Calu3 (cell line): ENCODE data around the gene HAS3. TPM values are rescaled to one million over a fixed set of nuclear protein-coding genes. Genes with fewer than 3 reads are reported as not detected.
A peak's percentile ranks its signal among the peaks of the same experiment; 100 is the strongest.

Experiments
- BruUV-seq: library from RNA; stranded (reverse); fragments of 400-500 nt; replicated peaks from 2 replicates; lab custom pipeline; 2021; lab: Mats Ljungman, UMichigan
- CTCF ChIA-PET: fragments of 300-600 bp; sonication (Branson Sonifier 250); formaldehyde crosslinking; loops from one replicate; lab custom pipeline; 2022; ENCODE audit warnings: antibody characterized with exemption; lab: Charles Lee
- DNase-seq: peaks from one replicate; pipeline ENCODE4 v3.0.0; 2022
- H3K27ac Mint-ChIP-seq: one replicate; pipeline ENCODE4 v1.8.0; 2022; ENCODE audit warnings: mixed read lengths; ENCODE audit not compliant: unreplicated experiment
- H3K27me3 Mint-ChIP-seq: one replicate; pipeline ENCODE4 v1.8.0; 2022; ENCODE audit warnings: mixed read lengths; ENCODE audit not compliant: unreplicated experiment
- H3K36me3 Mint-ChIP-seq: one replicate; pipeline ENCODE4 v1.8.0; 2022; ENCODE audit warnings: mild to moderate bottlenecking, moderate library complexity, mixed read lengths; ENCODE audit not compliant: insufficient read depth, unreplicated experiment
- H3K4me1 Mint-ChIP-seq: one replicate; pipeline ENCODE4 v1.8.0; 2022; ENCODE audit warnings: mild to moderate bottlenecking, low read depth, mixed read lengths; ENCODE audit not compliant: unreplicated experiment
- H3K4me3 Mint-ChIP-seq: one replicate; pipeline ENCODE4 v1.8.0; 2022; ENCODE audit warnings: mild to moderate bottlenecking, low read depth, moderate library complexity, mixed read lengths; ENCODE audit not compliant: unreplicated experiment
- H3K9me3 Mint-ChIP-seq: one replicate; pipeline ENCODE4 v1.8.0; 2022; ENCODE audit warnings: low read depth, mixed read lengths; ENCODE audit not compliant: unreplicated experiment
- CTCF ChIP-seq: fragments of 200-600 bp; IDR thresholded peaks from one replicate; pipeline ENCODE4 v1.8.0; 2022; ENCODE audit warnings: antibody characterized with exemption; ENCODE audit not compliant: unreplicated experiment
- intact Hi-C: fragments of 100-400 bp; cut with micrococcal nuclease; formaldehyde crosslinking; loops from one replicate; pipeline ENCODE4 v1.10.0; 2022; ENCODE audit not compliant: unreplicated experiment
- total RNA-seq: library from RNA; stranded (reverse); gene quantifications from 2 replicates; pipeline ENCODE4 v1.2.3, GENCODE V29; 2022

Gene HAS3
- total RNA-seq, 1 experiment from 2014 or later: 33.2 TPM

- intact Hi-C loops: no loop called here
- Mint-ChIP-seq H3K36me3 (peaks cover 8% of the 10 kb centered on the region), H3K9me3 (no peaks in the 10 kb centered on the region), H3K27ac (no peak overlapping the region), H3K4me3 (no peak overlapping the region), H3K27me3 (no peaks in the 10 kb centered on the region), H3K4me1 (peaks cover 35% of the 10 kb centered on the region)
- no peak for TF ChIP-seq CTCF
- no TSS peak for BruUV-seq
- CTCF ChIA-PET: interaction anchor here (0.6 kb wide), 1 partner anchor 12 kb away, joined by 4 read pairs; no protein-coding TSS in a partner anchor
- no peak for DNase-seq
These were observed 35.9 kb upstream of the HAS3 start for GRCh38 chr16:69069504-69069903.

GRCh38 chr16:69071036-69071435 is 34.4 kb upstream of the HAS3 start:
- no peaks in the 10 kb centered on the region for H3K27me3 Mint-ChIP-seq
- no peak for DNase-seq
- no peak overlapping the region for H3K27ac Mint-ChIP-seq
- H3K9me3 Mint-ChIP-seq: no peaks in the 10 kb centered on the region
- BruUV-seq: no TSS peak
- peaks cover 36% of the 10 kb centered on the region for H3K4me1 Mint-ChIP-seq
- peaks cover 13% of the 10 kb centered on the region for H3K36me3 Mint-ChIP-seq
- intact Hi-C loops: no loop called here
- no peak overlapping the region for H3K4me3 Mint-ChIP-seq
- CTCF ChIA-PET: no interaction called here
- TF ChIP-seq CTCF: no peak

GRCh38 chr16:69072640-69072974 is 32.8 kb upstream of the HAS3 start:
- no peak for TF ChIP-seq CTCF
- CTCF ChIA-PET: interaction anchor here (0.9 to 1.7 kb wide), 6 partner anchors 9 to 79 kb away, joined by 3 to 9 read pairs (median 6); partner anchors contain the start of gene HAS3

GRCh38 chr16:69073181-69073702 is 32.2 kb upstream of the HAS3 start:
- intact Hi-C loops: loop anchor here (1.0 kb wide), 1 partner anchor 80 kb away; no protein-coding TSS in a partner anchor

More at GRCh38 chr16:69072640-69072974, 32.8 kb upstream of the HAS3 start:
- DNase-seq: no peak
- H3K9me3 Mint-ChIP-seq: no peaks in the 10 kb centered on the region
- no TSS peak for BruUV-seq
- H3K4me3 Mint-ChIP-seq: no peak overlapping the region
- peaks cover 13% of the 10 kb centered on the region for H3K36me3 Mint-ChIP-seq
- H3K4me1 Mint-ChIP-seq: peaks cover 36% of the 10 kb centered on the region
- H3K27ac Mint-ChIP-seq: peak overlapping the region; percentile 81
- intact Hi-C loops: no loop called here
- H3K27me3 Mint-ChIP-seq: no peaks in the 10 kb centered on the region

More at GRCh38 chr16:69073181-69073702, 32.2 kb upstream of the HAS3 start:
- DNase-seq: peak; percentile 76
- BruUV-seq: no TSS peak
- Mint-ChIP-seq H3K4me3 (peak overlapping the region; percentile 26), H3K36me3 (peaks cover 13% of the 10 kb centered on the region), H3K27ac (peak overlapping the region; percentile 81), H3K9me3 (no peaks in the 10 kb centered on the region), H3K27me3 (no peaks in the 10 kb centered on the region), H3K4me1 (peaks cover 39% of the 10 kb centered on the region)
- CTCF ChIA-PET: interaction anchor here (0.6 to 1.7 kb wide), 7 partner anchors 9 to 79 kb away, joined by 3 to 9 read pairs (median 6); partner anchors contain the start of gene HAS3
- TF ChIP-seq CTCF: no peak
